Trophoblast cell (in vitro differentiated cells and primary cell): Measurements from ENCODE around the gene POP7.
A peak's percentile ranks its signal among the peaks of the same experiment; 100 is the strongest.
"Not testable (repeated sequence)": the region's sequence is repeated elsewhere in the genome, so short reads cannot be mapped to it uniquely, and the experiment has no call there.

Source experiments
- DNase-seq, 2 donors: peaks; one replicate each; pipeline ENCODE4 v3.0.0-alpha.2; 2016
- H2AFZ ChIP-seq: 2 replicates; pipeline ENCODE4 v1.6.1; 2013; ENCODE audit warnings: low read length, moderate library complexity, mild to moderate bottlenecking; ENCODE audit not compliant: insufficient read depth, poor library complexity
- H2AK5ac ChIP-seq: 2 replicates; pipeline ENCODE4 v1.6.1; 2013; ENCODE audit warnings: mild to moderate bottlenecking, low read length
- H2BK120ac ChIP-seq: 2 replicates; pipeline ENCODE4 v1.6.1; 2013; ENCODE audit warnings: low read length, mild to moderate bottlenecking, moderate library complexity; ENCODE audit not compliant: insufficient read depth, poor library complexity
- H2BK12ac ChIP-seq: 2 replicates; pipeline ENCODE4 v1.6.1; 2013; ENCODE audit warnings: mild to moderate bottlenecking, low read length, moderate library complexity
- H2BK5ac ChIP-seq: 2 replicates; pipeline ENCODE4 v1.6.1; 2013; ENCODE audit warnings: low read length, low read depth, moderate library complexity, mild to moderate bottlenecking; ENCODE audit not compliant: poor library complexity
- H3K14ac ChIP-seq: 2 replicates; pipeline ENCODE4 v1.6.1; 2013; ENCODE audit warnings: mild to moderate bottlenecking, low read length
- H3K18ac ChIP-seq: 2 replicates; pipeline ENCODE4 v1.6.1; 2013; ENCODE audit warnings: mild to moderate bottlenecking, low read length
- H3K23ac ChIP-seq: 2 replicates; pipeline ENCODE4 v1.6.1; 2013; ENCODE audit warnings: low read length
- H3K27ac ChIP-seq: 2 replicates; pipeline ENCODE4 v1.5.1; 2013; ENCODE audit warnings: low read depth, mild to moderate bottlenecking, inconsistent platforms, low read length, moderate library complexity
- H3K27me3 ChIP-seq: 2 replicates; pipeline ENCODE4 v1.6.1; 2013; ENCODE audit warnings: inconsistent platforms, mild to moderate bottlenecking, low read length, moderate library complexity; ENCODE audit not compliant: insufficient read depth
- H3K36me3 ChIP-seq, 2 experiments: 1 replicate in 1 of 2; 2 replicates in 1 of 2; pipeline ENCODE4 v1.6.1; 2013; ENCODE audit warnings: low read length in 2 of 2, mild to moderate bottlenecking in 2 of 2, moderate library complexity in 1 of 2; ENCODE audit not compliant: insufficient read depth in 2 of 2, control insufficient read depth in 1 of 2
- H3K4ac ChIP-seq: 2 replicates; pipeline ENCODE4 v1.6.1; 2013; ENCODE audit warnings: low read depth, mild to moderate bottlenecking, low read length, moderate library complexity
- H3K4me1 ChIP-seq, 2 experiments: 1 replicate in 1 of 2; 2 replicates in 1 of 2; pipeline ENCODE4 v1.6.1; 2013; ENCODE audit warnings: low read length in 2 of 2, mild to moderate bottlenecking in 2 of 2, moderate library complexity in 1 of 2; ENCODE audit not compliant: insufficient read depth in 2 of 2, control insufficient read depth in 1 of 2
- H3K4me2 ChIP-seq: 2 replicates; pipeline ENCODE4 v1.6.1; 2013; ENCODE audit warnings: inconsistent platforms, mild to moderate bottlenecking, low read length, moderate library complexity
- H3K4me3 ChIP-seq: 2 replicates; pipeline ENCODE4 v1.5.1; 2013; ENCODE audit warnings: mild to moderate bottlenecking, low read depth, low read length, inconsistent platforms
- H3K79me1 ChIP-seq: one replicate; pipeline ENCODE4 v1.6.1; 2013; ENCODE audit warnings: low read length
- H3K79me2 ChIP-seq: 2 replicates; pipeline ENCODE4 v1.6.1; 2013; ENCODE audit warnings: low read length, mild to moderate bottlenecking; ENCODE audit not compliant: control insufficient read depth, insufficient read depth, poor library complexity
- H3K9ac ChIP-seq: 2 replicates; pipeline ENCODE4 v1.6.1; 2013; ENCODE audit warnings: mild to moderate bottlenecking, low read length
- H3K9me3 ChIP-seq: 2 replicates; pipeline ENCODE4 v1.6.1; 2013; ENCODE audit warnings: low read depth, mild to moderate bottlenecking, control low read depth, inconsistent platforms, low read length; ENCODE audit not compliant: insufficient read depth
- H4K12ac ChIP-seq: 2 replicates; pipeline ENCODE4 v1.6.1; 2013; ENCODE audit warnings: low read depth, mild to moderate bottlenecking, low read length, moderate library complexity
- H4K8ac ChIP-seq: 2 replicates; pipeline ENCODE4 v1.6.1; 2013; ENCODE audit warnings: low read depth, mild to moderate bottlenecking, low read length, moderate library complexity
- H4K91ac ChIP-seq: one replicate; pipeline ENCODE4 v1.6.1; 2013; ENCODE audit warnings: low read depth, mild to moderate bottlenecking, low read length, moderate library complexity
- WGBS: extraction: QIAGEN DNeasy Blood & Tissue Kit; methylation state at CpG from one replicate; pipeline ENCODE4 v1.1.7; 2013; ENCODE audit warnings: missing lambda C conversion rate; ENCODE audit not compliant: insufficient read length, insufficient coverage; ENCODE audit errors: extremely low coverage; 5-methylcytosine and 5-hydroxymethylcytosine counted together

POP7 gene

GRCh38 chr7:100668069-100668449, 37.9 kb upstream of the POP7 start:
- DNase-seq: no peak
- no peak overlapping the region for H3K9ac ChIP-seq
- H3K36me3 ChIP-seq: no peaks in the 10 kb centered on the region
- no peak overlapping the region for H2AFZ ChIP-seq
- H2BK120ac ChIP-seq: no peak overlapping the region
- H3K4me3 ChIP-seq: no peak overlapping the region
- H2BK5ac ChIP-seq: no peak overlapping the region
- no peak overlapping the region for H4K8ac ChIP-seq
- H3K14ac ChIP-seq: no peak overlapping the region
- H4K91ac ChIP-seq: no peak overlapping the region
- no peaks in the 10 kb centered on the region for H3K79me1 ChIP-seq
- H3K4me2 ChIP-seq: no peak overlapping the region
- no peaks in the 10 kb centered on the region for H3K27me3 ChIP-seq
- WGBS: no CpG with 5 or more reads among the region's 2 CpGs
- H3K9me3 ChIP-seq: no peaks in the 10 kb centered on the region
- H3K4ac ChIP-seq: no peak overlapping the region
- no peak overlapping the region for H4K12ac ChIP-seq
- no peak overlapping the region for H3K23ac ChIP-seq
- no peak overlapping the region for H3K27ac ChIP-seq
- no peak overlapping the region for H2AK5ac ChIP-seq
- H3K4me1 ChIP-seq: no peaks in the 10 kb centered on the region
- H2BK12ac ChIP-seq: no peak overlapping the region
- no peak overlapping the region for H3K18ac ChIP-seq
- no peaks in the 10 kb centered on the region for H3K79me2 ChIP-seq

GRCh38 chr7:100669106-100669505, 36.8 kb upstream of the POP7 start:
- H3K4me1 ChIP-seq, H3K36me3 ChIP-seq, H2BK12ac ChIP-seq, H2AFZ ChIP-seq, H2AK5ac ChIP-seq, H3K9me3 ChIP-seq, H3K4ac ChIP-seq, H3K23ac ChIP-seq, H4K12ac ChIP-seq, H3K4me3 ChIP-seq, H3K4me2 ChIP-seq, H4K91ac ChIP-seq, H3K79me1 ChIP-seq, H2BK120ac ChIP-seq, H3K27me3 ChIP-seq, DNase-seq, H3K9ac ChIP-seq, H2BK5ac ChIP-seq, H4K8ac ChIP-seq, H3K79me2 ChIP-seq, H3K27ac ChIP-seq, H3K18ac ChIP-seq, H3K14ac ChIP-seq: not testable (repeated sequence)
- WGBS: no CpG with 5 or more reads among the region's 12 CpGs

- Histone ChIP-seq H3K14ac (no peak overlapping the region), H3K4me3 (no peak overlapping the region), H4K8ac (no peak overlapping the region), H3K4me1 (no peaks in the 10 kb centered on the region), H3K79me1 (peaks cover 15% of the 10 kb centered on the region), H2AFZ (no peak overlapping the region), H3K36me3 (no peaks in the 10 kb centered on the region), H3K4me2 (no peak overlapping the region), H3K18ac (no peak overlapping the region), H3K27me3 (no peaks in the 10 kb centered on the region), H3K23ac (no peak overlapping the region), H3K79me2 (peaks cover 16% of the 10 kb centered on the region), H2BK12ac (no peak overlapping the region), H3K9ac (no peak overlapping the region), H4K12ac (no peak overlapping the region), H2BK5ac (no peak overlapping the region), H2BK120ac (no peak overlapping the region), H3K27ac (no peak overlapping the region), H3K4ac (no peak overlapping the region), H3K9me3 (no peaks in the 10 kb centered on the region), H4K91ac (no peak overlapping the region), H2AK5ac (no peak overlapping the region)
- no CpG with 5 or more reads among the region's 8 CpGs for WGBS
- peak in 1 of 2 donors; percentile 26 for DNase-seq
Measured at GRCh38 chr7:100670074-100670473, 35.8 kb upstream of the POP7 start.

- Histone ChIP-seq H4K8ac (no peak overlapping the region), H3K79me1 (peaks cover 17% of the 10 kb centered on the region), H3K4me1 (peaks cover 0 to 4% of the 10 kb centered on the region in 2 experiments), H4K12ac (no peak overlapping the region), H2AFZ (no peak overlapping the region), H3K27me3 (no peaks in the 10 kb centered on the region), H3K4me2 (no peak overlapping the region), H3K79me2 (peaks cover 20% of the 10 kb centered on the region), H3K36me3 (peaks cover 4% of the 10 kb centered on the region in 2 experiments), H3K23ac (no peak overlapping the region), H3K9ac (no peak overlapping the region), H4K91ac (no peak overlapping the region), H3K4me3 (no peak overlapping the region), H2BK12ac (no peak overlapping the region), H3K14ac (no peak overlapping the region), H3K27ac (no peak overlapping the region), H2BK5ac (no peak overlapping the region), H3K18ac (no peak overlapping the region), H3K9me3 (no peaks in the 10 kb centered on the region), H3K4ac (no peak overlapping the region), H2AK5ac (no peak overlapping the region), H2BK120ac (no peak overlapping the region)
- DNase-seq: no peak
- WGBS: no CpG with 5 or more reads among the region's 18 CpGs
Measured at GRCh38 chr7:100671353-100672327, 34.3 kb upstream of the POP7 start.
